Astrocyte of the spinal cord (primary cell): Measurements from ENCODE around the gene AHCYL1.
A peak's percentile ranks its signal among the peaks of the same experiment; 100 is the strongest.

ENCODE experiments used
- DNase-seq: peaks from one replicate; pipeline ENCODE4 v3.0.0; 2011; ENCODE audit warnings: low read depth, low spot score
- H3K4me3 ChIP-seq: 2 replicates; pipeline ENCODE4 v1.5.1; 2011; ENCODE audit warnings: low read depth, mild to moderate bottlenecking, low read length, moderate library complexity
- CTCF ChIP-seq: IDR thresholded peaks from 2 replicates; pipeline ENCODE4 v1.5.1; 2012; ENCODE audit warnings: low read depth, mild to moderate bottlenecking, low read length, inconsistent platforms
- in situ Hi-C: cut with HindIII; loops from 2 replicates; pipeline ENCODE4 v1.10.0; 2017; ENCODE audit warnings: low sequenced_read_pairs

The AHCYL1 gene

GRCh38 chr1:110056776-110057175, 72.2 kb downstream of the AHCYL1 start:
- H3K4me3 ChIP-seq = no peak overlapping the region
- no peak for TF ChIP-seq CTCF
- in situ Hi-C loops = no loop called here
- DNase-seq = peak; percentile 20

- TF ChIP-seq CTCF = no peak
- H3K4me3 ChIP-seq = no peak overlapping the region
- in situ Hi-C loops = no loop called here
- DNase-seq = no peak
Observed at GRCh38 chr1:110057963-110058518, 73.5 kb downstream of the AHCYL1 start.

GRCh38 chr1:110058591-110058990, 74.0 kb downstream of the AHCYL1 start:
- TF ChIP-seq CTCF = no peak
- in situ Hi-C loops = no loop called here
- no peak overlapping the region for H3K4me3 ChIP-seq
- no peak for DNase-seq

- no peak overlapping the region for H3K4me3 ChIP-seq
- in situ Hi-C loops = no loop called here
- DNase-seq = no peak
- no peak for TF ChIP-seq CTCF
Observed at GRCh38 chr1:110059133-110059863, 74.7 kb downstream of the AHCYL1 start.

- TF ChIP-seq CTCF = peak; percentile 83
- no peak for DNase-seq
- in situ Hi-C loops = no loop called here
Observed at GRCh38 chr1:110060034-110060661, 75.6 kb downstream of the AHCYL1 start.

GRCh38 chr1:110060662-110061060, 76.1 kb downstream of the AHCYL1 start:
- in situ Hi-C loops = no loop called here
- no peak for TF ChIP-seq CTCF
- no peak for DNase-seq
- no peak overlapping the region for H3K4me3 ChIP-seq

More at GRCh38 chr1:110060034-110060661, 75.6 kb downstream of the AHCYL1 start:
- H3K4me3 ChIP-seq = no peak overlapping the region
